HUDEP-2 (cell line): ENCODE results near the gene VIPR2.
"Not testable (repeated sequence)": the region's sequence is repeated elsewhere in the genome, so short reads cannot be mapped to it uniquely, and the experiment has no call there.

Experiments
- DNase-seq, 76 experiments: peaks; one replicate each; lab custom pipeline; 2025; ENCODE audit not compliant: unreplicated experiment in 76 of 76; lab: John Stamatoyannopoulos, UW

Gene VIPR2

GRCh38 chr7:159140170-159140910, 4.3 kb downstream of the VIPR2 start:
- no peak for DNase-seq

- no peak for DNase-seq
Measured at GRCh38 chr7:159139639-159140038, 5.0 kb downstream of the VIPR2 start.

- DNase-seq, result no peak
Measured at GRCh38 chr7:159139202-159139601, 5.5 kb downstream of the VIPR2 start.

DNA sequence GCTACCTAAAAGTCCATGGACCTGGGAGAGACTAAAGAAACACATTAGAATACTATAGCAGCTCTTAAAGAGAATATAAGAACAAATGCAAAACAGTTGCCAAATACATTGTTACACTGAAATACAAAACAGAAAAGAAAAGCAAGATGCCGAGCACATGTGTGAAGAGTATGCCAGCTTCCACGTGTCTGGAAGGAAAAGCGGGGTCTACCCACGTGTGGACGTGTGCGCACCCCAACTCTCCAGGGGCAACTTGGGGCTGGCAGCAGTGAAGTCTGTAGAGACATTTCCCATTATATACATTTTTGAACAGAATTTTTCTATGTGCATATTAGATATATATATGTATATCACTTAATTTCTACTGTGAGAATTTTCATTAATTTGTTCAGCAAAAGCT, 6.2 kb downstream of the VIPR2 start:
- DNase-seq, result no peak

- DNase-seq, result no peak
Measured at GRCh38 chr7:159137906-159138305, 6.8 kb downstream of the VIPR2 start.

DNA sequence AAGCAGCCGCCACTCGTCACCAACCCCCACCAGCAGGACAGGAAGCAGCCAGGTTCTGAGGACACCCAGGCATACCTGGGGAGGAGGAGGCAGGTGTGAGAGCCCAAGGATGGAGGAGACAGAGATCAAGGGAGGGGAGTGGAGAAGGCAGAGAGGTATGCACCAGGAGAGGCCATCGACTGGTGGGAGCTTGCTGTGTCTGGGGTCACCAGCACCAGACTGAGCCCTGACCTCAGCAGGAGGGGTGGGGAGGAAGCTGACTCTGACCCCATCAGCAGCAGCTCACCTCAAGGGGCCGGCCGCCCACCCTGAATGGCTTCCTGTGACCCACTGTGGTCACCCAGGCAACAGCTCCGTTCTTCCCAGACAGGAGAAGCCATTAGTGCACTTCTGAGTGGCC, 7.8 kb downstream of the VIPR2 start:
- no peak for DNase-seq

GRCh38 chr7:159136442-159136841, 8.2 kb downstream of the VIPR2 start:
- no peak for DNase-seq

DNA sequence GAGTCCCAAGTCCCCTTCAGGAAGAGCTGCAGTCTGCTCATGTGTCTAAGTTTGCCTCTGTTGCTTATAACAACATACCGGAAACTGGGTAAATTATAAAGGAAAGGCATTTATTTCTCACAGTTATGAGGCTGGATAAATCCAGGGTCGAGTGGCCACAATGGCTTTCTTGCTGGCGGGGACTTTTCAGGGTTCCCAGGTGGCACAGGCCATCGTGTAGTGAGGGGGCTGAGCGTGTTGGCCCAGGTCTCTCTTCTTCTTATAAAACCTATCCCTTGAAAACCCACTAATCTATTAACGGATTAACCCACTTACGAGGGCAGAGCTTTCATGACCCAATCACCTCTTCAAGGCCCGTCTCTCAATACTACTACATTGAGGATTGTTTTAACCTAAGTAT, 8.7 kb downstream of the VIPR2 start:
- no peak for DNase-seq

DNA sequence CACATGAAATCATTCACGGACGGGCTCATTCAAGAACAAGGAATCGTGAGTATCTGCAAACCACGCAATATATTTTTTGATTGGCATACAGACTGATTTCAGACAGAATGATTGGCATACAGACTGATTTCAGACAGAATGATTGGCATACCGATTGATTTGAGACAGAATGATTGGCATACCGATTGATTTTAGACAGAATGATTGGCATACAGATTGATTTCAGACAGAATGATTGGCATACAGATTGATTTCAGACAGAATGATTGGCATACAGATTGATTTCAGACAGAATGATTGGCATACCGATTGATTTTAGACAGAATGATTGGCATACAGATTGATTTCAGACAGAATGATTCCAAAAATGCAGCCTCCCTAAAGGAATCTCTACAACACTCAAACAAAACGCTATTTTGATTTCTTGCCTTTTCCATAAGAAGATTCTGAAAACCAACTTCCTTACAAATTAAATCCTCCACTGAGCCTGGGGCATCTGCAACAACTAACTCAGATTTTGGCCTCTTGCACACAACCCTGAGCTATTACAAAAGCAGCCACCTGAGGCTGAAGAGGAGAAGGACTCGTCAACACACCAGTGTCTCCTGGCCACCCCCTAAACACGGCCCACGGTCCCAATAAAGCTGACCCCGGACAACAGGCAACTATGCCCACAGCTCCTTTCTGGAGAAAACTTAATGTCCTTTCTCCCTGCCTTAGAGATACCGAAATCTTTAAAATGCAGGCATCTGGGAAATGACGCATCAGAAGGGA, 11.8 kb downstream of the VIPR2 start:
- DNase-seq, result not testable (repeated sequence)

DNA sequence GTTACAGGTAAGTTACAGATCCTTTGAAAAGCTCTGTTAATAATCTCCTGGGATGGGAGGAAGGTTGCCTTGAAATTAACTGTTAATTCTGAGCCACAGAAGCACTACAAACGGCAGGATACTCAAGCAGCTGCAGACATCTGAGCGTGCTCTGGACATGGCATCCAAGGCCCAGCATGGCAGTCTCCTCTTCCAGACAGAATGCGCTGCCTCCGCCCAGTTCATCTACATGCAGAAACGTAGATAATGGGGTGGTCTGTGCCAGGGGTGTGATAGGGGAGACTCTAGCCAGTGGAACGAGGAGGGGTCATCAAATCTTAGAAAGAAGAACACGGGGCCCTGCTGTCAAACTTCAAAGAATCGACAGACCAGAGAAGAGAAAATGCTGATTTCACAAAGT, 13.8 kb downstream of the VIPR2 start:
- DNase-seq, result no peak

GRCh38 chr7:159130199-159130775, 14.4 kb downstream of the VIPR2 start:
- no peak for DNase-seq

DNA sequence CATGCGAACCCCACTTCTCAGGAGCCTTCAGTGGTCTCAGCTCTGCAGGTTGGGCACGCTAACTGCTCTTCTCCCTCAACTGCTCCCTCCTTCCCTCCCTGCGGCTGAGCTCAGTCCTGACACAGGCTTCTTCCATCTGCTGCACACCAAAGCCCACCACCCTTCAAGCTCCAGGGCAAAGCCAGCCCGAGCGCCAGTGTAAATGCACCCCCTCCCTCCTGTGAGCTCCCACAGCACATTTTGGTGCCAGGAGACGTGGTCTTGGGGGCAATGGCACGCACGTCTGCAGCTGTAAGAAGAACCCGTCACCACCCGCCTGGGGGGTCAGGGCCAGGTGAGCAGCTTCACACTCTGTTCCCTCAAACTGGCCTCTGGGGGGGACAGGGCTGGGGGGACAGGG, 15.9 kb downstream of the VIPR2 start:
- no peak for DNase-seq

GRCh38 chr7:159127691-159128642, 16.7 kb downstream of the VIPR2 start:
- no peak for DNase-seq

GRCh38 chr7:159126311-159127260, 18.1 kb downstream of the VIPR2 start:
- no peak for DNase-seq

DNA sequence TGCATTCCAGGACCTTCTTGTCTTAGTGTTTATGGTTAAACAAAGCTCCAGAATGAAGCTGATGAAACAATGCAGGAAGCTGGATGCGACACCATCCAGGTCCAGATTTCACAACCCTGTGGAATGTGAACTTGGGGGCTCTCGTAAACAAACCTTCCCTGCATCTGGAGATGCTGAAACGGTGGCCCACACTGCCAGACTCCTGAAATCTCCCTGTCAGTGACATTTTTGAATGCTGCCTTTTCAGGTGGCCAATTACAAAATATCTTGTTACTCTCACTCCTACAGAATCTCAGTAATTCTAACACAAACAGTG, 18.8 kb downstream of the VIPR2 start:
- no peak for DNase-seq

DNA sequence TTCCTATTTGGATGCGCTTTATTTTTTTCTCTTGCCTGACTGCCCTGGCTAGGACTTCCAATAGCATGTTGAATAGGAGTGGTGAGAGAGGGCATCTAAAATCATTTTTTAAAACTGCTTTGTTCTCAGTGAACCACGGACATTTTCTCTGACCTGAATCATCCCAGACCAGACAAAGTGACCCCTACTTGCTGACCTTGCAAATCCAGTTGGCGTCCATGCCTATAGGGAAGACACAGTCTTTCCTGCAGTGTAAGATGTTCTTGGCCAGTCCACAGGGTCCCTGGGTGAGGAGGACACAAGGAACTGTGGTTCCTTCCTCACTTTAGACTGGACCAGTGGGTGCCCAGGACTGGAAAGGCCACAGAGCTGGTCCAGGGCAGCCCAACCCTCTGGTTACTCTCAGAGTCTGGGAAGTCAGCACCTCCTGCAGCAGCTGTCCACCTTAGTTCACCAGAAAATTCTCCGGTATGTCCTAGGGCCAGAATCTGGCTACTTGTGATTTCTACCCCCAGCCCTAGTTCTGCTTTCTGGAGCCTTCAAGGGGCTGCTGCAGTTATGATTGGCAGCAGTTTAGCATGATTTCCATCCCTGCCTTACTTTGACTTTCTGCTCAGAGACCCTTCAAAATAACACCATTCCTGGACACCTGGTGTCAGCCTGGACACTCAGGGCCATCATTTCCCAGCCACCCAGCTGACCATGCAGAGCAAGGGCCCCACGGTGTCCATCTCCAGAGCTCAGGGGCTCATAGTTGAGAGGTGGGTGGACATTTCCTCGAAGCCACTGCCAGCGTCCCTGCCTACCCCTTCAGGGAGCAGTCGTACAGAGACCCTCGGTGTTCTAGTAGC, 19.3 kb downstream of the VIPR2 start:
- DNase-seq, result no peak

DNA sequence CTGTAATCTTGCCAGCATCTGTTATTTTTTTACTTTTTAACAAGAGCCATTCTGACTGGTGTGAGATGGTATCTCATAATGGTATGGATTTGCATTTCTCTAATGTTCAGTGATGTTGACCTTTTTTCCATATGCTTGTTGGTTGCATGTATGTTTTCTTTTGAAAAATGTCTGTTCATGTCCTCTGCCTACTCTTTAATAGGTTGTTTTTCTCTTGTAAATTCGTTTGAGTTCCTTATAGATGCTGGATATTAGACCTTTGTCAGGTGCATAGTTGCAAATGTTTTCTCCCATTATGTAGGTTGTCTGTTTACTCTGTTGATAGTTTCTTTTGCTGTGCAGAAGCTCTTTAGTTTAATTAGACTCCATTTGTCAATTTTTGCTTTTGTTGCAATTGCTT, 20.9 kb downstream of the VIPR2 start:
- DNase-seq, result not testable (repeated sequence)

- DNase-seq, result not testable (repeated sequence)
Measured at GRCh38 chr7:159123294-159123693, 21.4 kb downstream of the VIPR2 start.

DNA sequence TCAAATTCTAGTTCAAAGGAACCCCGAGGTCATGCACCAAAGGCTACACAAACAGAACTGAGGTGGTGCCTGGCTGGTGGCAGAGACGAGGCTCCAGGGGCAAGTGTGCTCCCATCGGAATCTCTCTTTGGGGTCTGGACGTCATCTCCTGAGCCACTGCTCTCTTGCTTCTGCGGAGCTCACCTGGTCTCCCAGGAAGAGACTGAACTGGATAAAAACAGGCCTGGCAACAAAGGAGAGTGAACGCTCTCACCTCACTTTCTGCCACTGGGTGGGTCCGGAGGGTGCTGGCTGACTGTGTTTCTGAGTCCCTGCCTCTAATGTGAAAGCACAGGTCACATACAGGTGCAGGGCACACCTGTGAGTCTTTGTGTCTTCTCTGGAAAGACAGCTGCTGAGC, 22.4 kb downstream of the VIPR2 start:
- DNase-seq, result no peak
